Ramos (cell line): ENCODE measurements around the gene YWHAE.
"Not testable (repeated sequence)": the region's sequence is repeated elsewhere in the genome, so short reads cannot be mapped to it uniquely, and the experiment has no call there.

Experiments
- in situ Hi-C: fragments of 300-500 bp; cut with MboI; formaldehyde crosslinking; loops from one replicate; pipeline ENCODE4 v1.14.3; 2022; ENCODE audit warnings: low sequenced_read_pairs; ENCODE audit not compliant: unreplicated experiment

Gene YWHAE

GRCh38 chr17:1343554-1343953, 56.5 kb downstream of the YWHAE start:
- in situ Hi-C loops, result no loop called here

DNA sequence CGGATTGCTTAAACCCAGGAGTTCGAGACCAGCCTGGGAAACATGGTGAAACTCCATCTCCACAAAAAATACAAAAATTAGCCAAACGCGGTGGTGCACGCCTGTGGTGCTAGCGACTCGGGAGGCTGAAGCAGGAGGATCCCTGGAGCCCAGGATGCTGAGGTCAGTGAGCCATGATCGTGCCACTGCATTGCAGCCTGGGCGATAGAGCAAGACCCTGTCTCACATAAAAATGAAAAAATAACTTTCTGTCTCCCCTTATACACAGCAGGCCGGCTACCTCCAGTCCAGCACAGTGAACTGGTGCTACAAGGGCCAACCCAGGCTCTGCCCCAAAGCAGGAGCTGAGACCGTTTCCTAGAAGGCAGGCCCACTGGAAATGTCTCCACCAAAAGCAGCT, 59.7 kb downstream of the YWHAE start:
- in situ Hi-C loops, result no loop called here

- in situ Hi-C loops, result loop anchor here (10.0 kb wide), 1 partner anchor 57 kb away; the partner anchor contains the start of genes BHLHA9 and TRARG1
Measured at GRCh38 chr17:1331708-1332107, 68.3 kb downstream of the YWHAE start.

DNA sequence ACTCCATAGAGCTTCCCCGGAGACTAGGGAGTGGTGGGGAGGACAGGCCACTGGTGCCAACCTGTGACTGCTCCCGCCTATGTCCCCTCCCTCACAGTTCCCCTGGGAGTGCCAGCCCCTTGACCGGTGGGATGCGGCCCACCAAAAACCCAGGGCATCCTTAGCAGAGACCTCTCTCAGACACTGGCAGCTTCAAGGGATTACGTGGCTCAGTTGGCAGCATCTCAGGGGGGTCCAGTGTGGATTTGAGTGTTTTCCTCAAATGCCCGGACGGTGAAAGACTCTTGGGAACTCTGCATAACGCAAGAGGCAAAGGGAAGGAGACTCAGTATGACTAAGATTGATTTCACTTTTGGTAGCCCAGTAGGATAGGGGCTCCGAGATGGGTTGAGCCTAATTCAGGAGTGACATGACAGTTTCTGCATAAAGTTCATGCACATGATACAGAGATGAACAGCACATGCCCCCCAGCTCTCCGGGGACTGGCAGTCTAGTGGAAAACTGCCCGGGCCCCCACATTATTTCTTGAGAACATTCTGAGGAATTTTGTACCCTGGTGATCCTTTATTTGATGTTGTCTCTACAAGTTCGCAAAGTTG, 70.2 kb downstream of the YWHAE start:
- in situ Hi-C loops, result loop anchor here (10.0 kb wide), 1 partner anchor 55 kb away; the partner anchor contains the start of genes BHLHA9 and TRARG1

DNA sequence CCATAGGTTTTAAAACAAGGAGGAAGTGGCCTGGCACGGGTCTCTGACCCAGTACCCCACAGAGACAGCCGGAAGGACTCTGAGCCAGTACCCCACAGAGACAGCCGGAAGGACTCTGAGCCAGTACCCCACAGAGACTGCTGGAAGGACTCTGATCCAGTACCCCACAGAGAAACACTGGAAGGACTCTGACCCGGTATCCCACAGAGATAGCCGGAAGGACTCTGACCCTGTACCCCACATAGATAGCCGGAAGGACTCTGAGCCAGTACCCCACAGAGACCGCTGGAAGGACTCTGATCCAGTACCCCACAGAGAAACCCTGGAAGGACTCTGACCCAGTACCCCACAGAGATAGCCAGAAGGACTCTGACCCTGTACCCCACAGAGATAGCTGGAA, 71.6 kb downstream of the YWHAE start:
- in situ Hi-C loops, result no loop called here

DNA sequence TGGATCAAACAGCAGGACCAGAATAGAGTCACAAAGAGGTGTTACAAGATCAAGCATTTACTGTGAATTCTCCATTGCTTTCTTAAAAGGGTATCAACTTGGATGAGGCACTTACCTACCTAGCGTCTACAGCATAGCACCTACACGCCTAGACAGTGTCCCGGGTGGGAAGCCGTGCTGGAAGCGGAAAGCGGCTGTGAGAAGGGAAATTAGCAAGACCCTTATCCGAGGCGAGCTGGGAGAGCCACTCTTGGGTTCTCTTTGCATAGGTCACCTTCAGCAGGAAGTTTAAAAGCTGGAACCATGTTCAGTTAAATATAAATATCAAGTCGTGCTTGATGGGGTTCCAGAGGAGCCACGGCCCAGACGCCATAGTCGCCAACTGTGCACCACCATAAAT, 74.3 kb downstream of the YWHAE start:
- in situ Hi-C loops, result no loop called here

DNA sequence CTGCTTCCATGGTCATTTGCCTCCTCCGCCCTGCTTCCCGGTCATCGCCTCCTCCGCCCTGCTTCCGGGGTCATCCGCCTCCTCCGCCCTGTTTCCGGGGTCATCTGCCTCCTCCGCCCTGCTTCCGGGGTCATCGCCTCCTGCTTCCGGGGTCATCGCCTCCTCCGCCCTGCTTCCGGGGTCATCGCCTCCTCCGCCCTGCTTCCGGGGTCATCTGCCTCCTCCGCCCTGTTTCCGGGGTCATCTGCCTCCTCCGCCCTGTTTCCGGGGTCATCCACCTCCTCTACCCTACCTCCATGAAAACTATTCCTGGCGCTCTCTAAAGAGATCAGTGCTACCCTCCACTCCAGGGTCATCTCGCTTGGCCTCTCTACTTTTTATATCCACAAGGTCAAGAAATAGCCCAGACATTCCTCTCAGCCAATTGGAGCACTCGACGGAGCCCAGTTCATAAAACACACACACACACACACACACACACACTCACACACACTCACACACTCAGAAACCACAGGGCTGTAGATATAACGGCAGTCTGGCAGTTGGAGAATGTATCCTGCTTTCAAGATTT, 75.7 kb downstream of the YWHAE start:
- in situ Hi-C loops, result no loop called here

- in situ Hi-C loops, result no loop called here
Measured at GRCh38 chr17:1323336-1323735, 76.7 kb downstream of the YWHAE start.

DNA sequence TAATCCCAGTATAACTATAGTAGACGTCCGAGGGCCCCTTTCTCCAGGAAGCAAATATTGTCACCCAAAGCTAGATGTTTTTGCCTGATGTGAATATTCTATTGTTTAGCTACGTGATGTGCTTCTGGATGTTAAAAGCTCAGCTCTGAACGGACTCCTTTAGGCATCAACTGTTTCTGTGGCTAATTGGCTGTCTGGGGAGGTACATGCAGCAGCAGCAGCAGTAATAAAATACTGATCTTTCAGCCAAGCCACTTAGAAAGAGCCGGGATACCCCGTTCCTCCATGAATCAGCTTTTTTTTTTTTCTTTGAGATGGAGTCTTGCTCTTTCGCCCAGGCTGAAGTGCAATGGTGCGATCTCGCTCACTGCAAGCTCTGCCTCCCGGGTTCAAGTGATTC, 77.5 kb downstream of the YWHAE start:
- in situ Hi-C loops, result no loop called here

GRCh38 chr17:1322014-1322428, 78.0 kb downstream of the YWHAE start:
- in situ Hi-C loops, result no loop called here

- in situ Hi-C loops, result no loop called here
Measured at GRCh38 chr17:1315891-1316403, 84.1 kb downstream of the YWHAE start.

GRCh38 chr17:1315409-1315808, 84.6 kb downstream of the YWHAE start:
- in situ Hi-C loops, result no loop called here

- in situ Hi-C loops, result no loop called here
Measured at GRCh38 chr17:1313270-1314005, 86.6 kb downstream of the YWHAE start.

DNA sequence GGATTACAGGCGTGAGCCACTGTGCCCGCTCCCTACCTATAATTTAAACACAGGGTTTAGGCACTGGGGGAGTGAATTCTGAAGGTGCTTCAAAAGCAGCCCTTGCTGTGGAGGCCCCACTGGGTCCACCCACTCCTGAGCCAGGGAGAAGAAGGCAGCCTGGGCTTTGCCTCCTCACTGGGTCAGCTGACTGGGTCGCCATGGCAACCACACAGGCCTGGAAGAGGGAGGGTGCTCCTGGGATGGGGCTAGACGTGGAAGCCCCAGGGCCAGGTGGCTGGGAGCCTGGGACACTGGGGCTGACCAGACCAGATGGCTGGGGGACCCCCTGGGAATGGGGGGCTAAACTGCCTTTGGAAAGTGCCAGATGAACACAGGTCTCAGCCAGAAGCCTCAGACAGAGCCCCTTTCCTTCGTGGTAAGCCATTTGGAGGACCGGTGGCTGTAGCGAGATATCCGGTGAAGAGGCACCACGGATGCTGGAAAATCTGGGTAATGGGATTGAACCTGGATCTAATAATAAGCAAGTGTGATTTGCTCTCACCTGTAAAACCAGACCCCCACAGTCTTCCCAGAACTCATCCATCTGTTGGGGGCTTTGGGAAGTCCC, 87.7 kb downstream of the YWHAE start:
- in situ Hi-C loops, result no loop called here

GRCh38 chr17:1307829-1308228, 92.2 kb downstream of the YWHAE start:
- in situ Hi-C loops, result not testable (repeated sequence)

DNA sequence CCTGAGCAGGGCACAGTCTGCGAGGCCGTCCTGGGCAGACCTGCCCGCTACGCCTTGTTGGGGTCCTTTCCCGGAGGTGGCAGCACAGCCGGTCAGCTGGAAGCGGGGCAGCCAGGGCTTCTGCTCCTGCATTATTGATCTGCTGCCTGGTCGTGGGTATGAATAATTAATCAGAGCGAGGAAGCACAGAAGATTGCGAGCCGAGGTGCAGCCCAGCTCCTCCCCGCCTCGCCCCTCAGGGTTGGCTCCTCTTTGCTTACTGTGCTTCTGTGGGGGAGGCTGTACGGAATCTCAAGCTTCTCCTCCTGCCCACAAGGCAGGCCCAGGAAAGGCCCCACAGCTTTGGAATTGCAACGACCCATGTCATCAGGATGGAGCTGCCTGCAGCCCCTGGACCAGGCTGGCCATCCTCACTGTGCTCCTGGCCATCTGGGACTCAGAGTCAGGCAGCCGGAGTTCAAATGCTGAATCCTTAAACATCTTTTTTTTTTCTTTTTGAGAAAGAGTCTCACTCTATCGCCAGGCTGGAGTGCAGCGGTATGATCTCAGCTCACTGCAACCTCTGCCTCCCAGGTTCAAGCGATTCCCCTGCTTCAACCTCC, 95.0 kb downstream of the YWHAE start:
- in situ Hi-C loops, result no loop called here

- in situ Hi-C loops, result no loop called here
Measured at GRCh38 chr17:1304522-1304921, 95.5 kb downstream of the YWHAE start.

- in situ Hi-C loops, result no loop called here
Measured at GRCh38 chr17:1302761-1303160, 97.3 kb downstream of the YWHAE start.

- in situ Hi-C loops, result no loop called here
Measured at GRCh38 chr17:1301546-1301945, 98.5 kb downstream of the YWHAE start.

DNA sequence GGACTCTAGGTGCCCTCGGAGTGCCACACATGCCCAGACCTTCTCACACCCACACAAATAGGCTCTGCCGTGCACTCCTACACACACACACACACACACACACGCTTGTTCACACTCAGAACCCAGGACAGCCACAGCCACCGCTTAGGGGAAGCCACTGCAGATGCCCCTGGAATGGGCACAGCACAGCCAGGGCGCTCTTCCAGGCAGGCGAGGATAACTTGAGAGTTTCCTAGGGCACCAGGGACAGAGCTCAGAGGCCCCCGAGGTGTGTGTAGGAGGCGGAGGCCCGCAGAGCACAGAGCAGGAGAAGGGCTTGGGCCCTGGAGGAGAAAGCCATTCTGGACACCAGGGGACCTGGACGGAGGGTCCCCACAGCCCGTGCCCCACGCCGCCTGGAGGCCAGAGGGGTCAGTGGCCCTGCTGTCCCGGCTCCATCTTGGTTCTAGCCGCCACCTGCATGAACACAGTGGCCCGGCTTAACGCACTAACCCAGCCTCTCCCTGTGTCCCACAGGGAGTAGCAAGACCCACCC, 99.6 kb downstream of the YWHAE start:
- in situ Hi-C loops, result no loop called here
